ENCODE measurements around the gene TRAPPC14. TPM values are rescaled to one million over a fixed set of nuclear protein-coding genes. Genes with fewer than 3 reads are reported as not detected.

TRAPPC14 gene
- total and polyA plus RNA-seq, 7 donors: 3.9 to 39.3 (median 11.6) TPM

GRCh38 chr7:100171087-100171681 lies 12.7 kb upstream of the TRAPPC14 start:
- Histone ChIP-seq H3K36me3 (no peaks in the 10 kb centered on the region), H3K27me3 (peaks cover 0 to 21% (median 13%) of the 10 kb centered on the region in 3 donors), H3K4me3 (peak overlapping the region; percentile 6 to 52 (median 44)), H3K27ac (no peak overlapping the region), H3K9me3 (no peaks in the 10 kb centered on the region), H3K4me1 (peaks cover 0 to 36% (median 30%) of the 10 kb centered on the region in 4 donors)
- DNase-seq: no peak
- intact Hi-C loops (cut with DNase I): no loop called here
- WGBS, 2 donors: 2 to 4% methylated on average over 61 of the region's 61 CpGs
- no peak for TF ChIP-seq EP300 (IDR thresholded peaks at IDR 0.05)
- no peak for TF ChIP-seq POLR2A (IDR thresholded peaks at IDR 0.05)
- TF ChIP-seq, protein P1, sequence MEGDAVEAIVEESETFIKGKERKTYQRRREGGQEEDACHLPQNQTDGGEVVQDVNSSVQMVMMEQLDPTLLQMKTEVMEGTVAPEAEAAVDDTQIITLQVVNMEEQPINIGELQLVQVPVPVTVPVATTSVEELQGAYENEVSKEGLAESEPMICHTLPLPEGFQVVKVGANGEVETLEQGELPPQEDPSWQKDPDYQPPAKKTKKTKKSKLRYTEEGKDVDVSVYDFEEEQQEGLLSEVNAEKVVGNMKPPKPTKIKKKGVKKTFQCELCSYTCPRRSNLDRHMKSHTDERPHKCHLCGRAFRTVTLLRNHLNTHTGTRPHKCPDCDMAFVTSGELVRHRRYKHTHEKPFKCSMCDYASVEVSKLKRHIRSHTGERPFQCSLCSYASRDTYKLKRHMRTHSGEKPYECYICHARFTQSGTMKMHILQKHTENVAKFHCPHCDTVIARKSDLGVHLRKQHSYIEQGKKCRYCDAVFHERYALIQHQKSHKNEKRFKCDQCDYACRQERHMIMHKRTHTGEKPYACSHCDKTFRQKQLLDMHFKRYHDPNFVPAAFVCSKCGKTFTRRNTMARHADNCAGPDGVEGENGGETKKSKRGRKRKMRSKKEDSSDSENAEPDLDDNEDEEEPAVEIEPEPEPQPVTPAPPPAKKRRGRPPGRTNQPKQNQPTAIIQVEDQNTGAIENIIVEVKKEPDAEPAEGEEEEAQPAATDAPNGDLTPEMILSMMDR (IDR thresholded peaks at IDR 0.05): no peak
- no peak for TF ChIP-seq POLR2AphosphoS5 (IDR thresholded peaks at IDR 0.05)

- no peaks in the 10 kb centered on the region for H3K36me3 ChIP-seq
- H3K4me1 ChIP-seq: peaks cover 0 to 36% (median 30%) of the 10 kb centered on the region in 4 donors
- peaks cover 0 to 21% (median 13%) of the 10 kb centered on the region in 3 donors for H3K27me3 ChIP-seq
- DNase-seq: no peak
- no peak overlapping the region for H3K27ac ChIP-seq
- intact Hi-C loops (cut with DNase I): no loop called here
- no peak overlapping the region for H3K4me3 ChIP-seq
- WGBS, 2 donors: 91 to 92% methylated on average over 11 of the region's 11 CpGs
- TF ChIP-seq, protein P1 (IDR thresholded peaks at IDR 0.05): no peak
- TF ChIP-seq POLR2AphosphoS5 (IDR thresholded peaks at IDR 0.05) (no peak), EP300 (IDR thresholded peaks at IDR 0.05) (no peak)
- H3K9me3 ChIP-seq: no peaks in the 10 kb centered on the region
Measured at GRCh38 chr7:100170101-100170897, 11.8 kb upstream of the TRAPPC14 start.

DNA sequence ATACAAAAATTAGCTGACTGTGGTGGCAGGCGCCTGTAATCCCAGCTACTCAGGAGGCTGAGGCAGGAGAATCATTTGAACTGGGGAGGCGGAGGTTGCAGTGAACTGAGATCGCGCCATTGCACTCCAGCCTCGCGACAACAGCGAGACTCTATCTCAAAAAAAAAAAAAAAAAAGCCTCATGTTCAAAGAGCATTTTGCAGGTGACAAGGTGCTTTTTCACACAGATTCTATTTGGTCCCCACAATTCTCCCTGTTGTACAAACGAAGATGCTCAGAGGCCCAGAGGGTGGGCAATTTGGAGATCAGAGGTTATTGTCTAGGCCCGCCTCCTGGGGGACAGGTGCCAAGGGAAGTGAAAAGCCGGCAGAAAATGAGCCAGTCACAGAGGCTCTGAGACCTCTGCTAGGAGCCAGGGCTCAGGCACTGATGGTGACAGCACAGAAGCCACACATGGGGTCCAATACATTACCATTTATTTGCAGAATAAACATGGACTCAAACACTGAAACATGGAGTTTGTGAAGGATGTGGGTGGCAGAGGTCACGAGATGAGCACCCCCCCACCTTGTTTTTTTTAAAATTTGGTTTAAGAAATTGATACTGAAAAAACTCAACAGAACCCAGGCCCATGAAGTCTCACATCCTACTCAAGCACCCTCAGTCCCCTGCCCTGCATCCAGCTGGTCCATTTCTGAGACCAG lies 10.8 kb upstream of the TRAPPC14 start:
- TF ChIP-seq POLR2A (IDR thresholded peaks at IDR 0.05): no peak
- TF ChIP-seq EP300 (IDR thresholded peaks at IDR 0.05): no peak
- TF ChIP-seq, protein P1 (IDR thresholded peaks at IDR 0.05): no peak
- TF ChIP-seq POLR2AphosphoS5 (IDR thresholded peaks at IDR 0.05): no peak
- WGBS, 2 donors: 77 to 83% methylated on average over 11 of the region's 11 CpGs
- Histone ChIP-seq H3K27ac (peak overlapping the region; percentile 68 to 80 (median 69)), H3K4me1 (peaks cover 0 to 36% (median 30%) of the 10 kb centered on the region in 4 donors), H3K27me3 (peaks cover 0 to 21% (median 13%) of the 10 kb centered on the region in 3 donors), H3K9me3 (no peaks in the 10 kb centered on the region), H3K36me3 (no peaks in the 10 kb centered on the region), H3K4me3 (peak overlapping the region in 2 of 4 donors; percentile 48 to 50)
- no peak for DNase-seq
- intact Hi-C loops (cut with DNase I): no loop called here

GRCh38 chr7:100167912-100168323 lies 9.4 kb upstream of the TRAPPC14 start:
- 1 to 4% methylated on average over 11 of the region's 11 CpGs for WGBS, 2 donors
- DNase-seq: no peak
- Histone ChIP-seq H3K36me3 (no peaks in the 10 kb centered on the region), H3K27me3 (peaks cover 0 to 21% (median 13%) of the 10 kb centered on the region in 3 donors), H3K9me3 (no peaks in the 10 kb centered on the region), H3K4me1 (peaks cover 0 to 36% (median 30%) of the 10 kb centered on the region in 4 donors), H3K27ac (peak overlapping the region; percentile 68 to 80 (median 69)), H3K4me3 (peak overlapping the region; percentile 32 to 50 (median 46))
- TF ChIP-seq EP300 (IDR thresholded peaks at IDR 0.05) (no peak), POLR2AphosphoS5 (IDR thresholded peaks at IDR 0.05) (no peak), POLR2A (IDR thresholded peaks at IDR 0.05) (no peak)
- TF ChIP-seq, protein P1 (IDR thresholded peaks at IDR 0.05): no peak
- intact Hi-C loops (cut with DNase I): no loop called here

All from sigmoid colon (tissue), 7 donors.